Mesendoderm (in vitro differentiated cells): Measurements from ENCODE around the gene GREB1. TPM values are rescaled to one million over a fixed set of nuclear protein-coding genes. Genes with fewer than 3 reads are reported as not detected.

ENCODE experiments used
- DNase-seq: peaks from one replicate; pipeline ENCODE4 v3.0.0; 2013
- H2AK5ac ChIP-seq: 2 replicates; pipeline ENCODE4 v1.6.1; 2013; ENCODE audit warnings: low read length, inconsistent platforms
- H2BK120ac ChIP-seq: 2 replicates; pipeline ENCODE4 v1.6.1; 2013; ENCODE audit warnings: low read depth, mild to moderate bottlenecking, low read length, moderate library complexity, mixed read lengths
- H2BK15ac ChIP-seq: replicated peaks from 2 replicates; pipeline ENCODE4 v1.6.1; 2013; ENCODE audit warnings: low read depth, mild to moderate bottlenecking, moderate library complexity
- H2BK5ac ChIP-seq: 2 replicates; pipeline ENCODE4 v1.6.1; 2013; ENCODE audit warnings: low read length, inconsistent platforms
- H3K18ac ChIP-seq: 2 replicates; pipeline ENCODE4 v1.6.1; 2013; ENCODE audit warnings: mild to moderate bottlenecking, low read length, mixed read lengths
- H3K23ac ChIP-seq: one replicate; pipeline ENCODE4 v1.6.1; 2013; ENCODE audit warnings: low read length
- H3K27ac ChIP-seq: 2 replicates; pipeline ENCODE4 v1.5.1; 2013; ENCODE audit warnings: low read depth, mild to moderate bottlenecking, inconsistent platforms, low read length, moderate library complexity
- H3K27me3 ChIP-seq: 2 replicates; pipeline ENCODE4 v1.6.1; 2013; ENCODE audit warnings: low read length, control low read depth, mild to moderate bottlenecking, inconsistent platforms; ENCODE audit not compliant: insufficient read depth, poor library complexity
- H3K36me3 ChIP-seq: 2 replicates; pipeline ENCODE4 v1.6.1; 2013; ENCODE audit warnings: low read length, inconsistent platforms; ENCODE audit not compliant: control insufficient read depth, insufficient read depth
- H3K4ac ChIP-seq: one replicate; pipeline ENCODE4 v1.6.1; 2013; ENCODE audit warnings: low read depth, mild to moderate bottlenecking, low read length, moderate library complexity
- H3K4me1 ChIP-seq: 2 replicates; pipeline ENCODE4 v1.6.1; 2013; ENCODE audit warnings: low read depth, low read length, inconsistent platforms; ENCODE audit not compliant: control insufficient read depth
- H3K4me2 ChIP-seq: 2 replicates; pipeline ENCODE4 v1.6.1; 2013; ENCODE audit warnings: low read length
- H3K4me3 ChIP-seq: 2 replicates; pipeline ENCODE4 v1.5.1; 2013; ENCODE audit warnings: mild to moderate bottlenecking, low read length
- H3K56ac ChIP-seq: one replicate; pipeline ENCODE4 v1.6.1; 2013; ENCODE audit warnings: low read length
- H3K79me1 ChIP-seq: 2 replicates; pipeline ENCODE4 v1.6.1; 2013; ENCODE audit warnings: low read length, inconsistent platforms
- H3K79me2 ChIP-seq: 2 replicates; pipeline ENCODE4 v1.6.1; 2013; ENCODE audit warnings: mild to moderate bottlenecking, low read length; ENCODE audit not compliant: control insufficient read depth, insufficient read depth
- H3K9ac ChIP-seq: 2 replicates; pipeline ENCODE4 v1.6.1; 2013; ENCODE audit warnings: low read length, inconsistent platforms
- H4K5ac ChIP-seq: one replicate; pipeline ENCODE4 v1.6.1; 2013; ENCODE audit warnings: low read length
- H4K8ac ChIP-seq: one replicate; pipeline ENCODE4 v1.6.1; 2013; ENCODE audit warnings: low read depth, mild to moderate bottlenecking, control low read depth, low read length, moderate library complexity
- WGBS: extraction: QIAGEN DNeasy Blood & Tissue Kit; methylation state at CpG from one replicate; pipeline ENCODE4 v1.1.7; 2013; ENCODE audit warnings: low lambda C conversion rate, missing lambda C conversion rate; ENCODE audit not compliant: insufficient coverage; ENCODE audit errors: extremely low coverage; 5-methylcytosine and 5-hydroxymethylcytosine counted together
- polyA plus RNA-seq, 2 experiments: library from polyadenylated mRNA; stranded (reverse); fragments of 200-250 nt; gene quantifications; one replicate each; pipeline ENCODE4 v1.2.3, GENCODE V29; 2013

GREB1 gene, protein sequence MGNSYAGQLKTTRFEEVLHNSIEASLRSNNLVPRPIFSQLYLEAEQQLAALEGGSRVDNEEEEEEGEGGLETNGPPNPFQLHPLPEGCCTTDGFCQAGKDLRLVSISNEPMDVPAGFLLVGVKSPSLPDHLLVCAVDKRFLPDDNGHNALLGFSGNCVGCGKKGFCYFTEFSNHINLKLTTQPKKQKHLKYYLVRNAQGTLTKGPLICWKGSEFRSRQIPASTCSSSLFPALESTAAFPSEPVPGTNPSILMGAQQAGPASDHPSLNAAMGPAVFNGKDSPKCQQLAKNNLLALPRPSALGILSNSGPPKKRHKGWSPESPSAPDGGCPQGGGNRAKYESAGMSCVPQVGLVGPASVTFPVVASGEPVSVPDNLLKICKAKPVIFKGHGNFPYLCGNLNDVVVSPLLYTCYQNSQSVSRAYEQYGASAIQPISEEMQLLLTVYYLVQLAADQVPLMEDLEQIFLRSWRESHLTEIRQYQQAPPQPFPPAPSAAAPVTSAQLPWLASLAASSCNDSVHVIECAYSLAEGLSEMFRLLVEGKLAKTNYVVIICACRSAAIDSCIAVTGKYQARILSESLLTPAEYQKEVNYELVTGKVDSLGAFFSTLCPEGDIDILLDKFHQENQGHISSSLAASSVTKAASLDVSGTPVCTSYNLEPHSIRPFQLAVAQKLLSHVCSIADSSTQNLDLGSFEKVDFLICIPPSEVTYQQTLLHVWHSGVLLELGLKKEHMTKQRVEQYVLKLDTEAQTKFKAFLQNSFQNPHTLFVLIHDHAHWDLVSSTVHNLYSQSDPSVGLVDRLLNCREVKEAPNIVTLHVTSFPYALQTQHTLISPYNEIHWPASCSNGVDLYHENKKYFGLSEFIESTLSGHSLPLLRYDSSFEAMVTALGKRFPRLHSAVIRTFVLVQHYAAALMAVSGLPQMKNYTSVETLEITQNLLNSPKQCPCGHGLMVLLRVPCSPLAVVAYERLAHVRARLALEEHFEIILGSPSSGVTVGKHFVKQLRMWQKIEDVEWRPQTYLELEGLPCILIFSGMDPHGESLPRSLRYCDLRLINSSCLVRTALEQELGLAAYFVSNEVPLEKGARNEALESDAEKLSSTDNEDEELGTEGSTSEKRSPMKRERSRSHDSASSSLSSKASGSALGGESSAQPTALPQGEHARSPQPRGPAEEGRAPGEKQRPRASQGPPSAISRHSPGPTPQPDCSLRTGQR (N-terminal part only)
- 9.8 TPM for polyA plus RNA-seq (2013, experiment 1 of 2)
- polyA plus RNA-seq (2013, experiment 2 of 2), result 10.4 TPM

DNA sequence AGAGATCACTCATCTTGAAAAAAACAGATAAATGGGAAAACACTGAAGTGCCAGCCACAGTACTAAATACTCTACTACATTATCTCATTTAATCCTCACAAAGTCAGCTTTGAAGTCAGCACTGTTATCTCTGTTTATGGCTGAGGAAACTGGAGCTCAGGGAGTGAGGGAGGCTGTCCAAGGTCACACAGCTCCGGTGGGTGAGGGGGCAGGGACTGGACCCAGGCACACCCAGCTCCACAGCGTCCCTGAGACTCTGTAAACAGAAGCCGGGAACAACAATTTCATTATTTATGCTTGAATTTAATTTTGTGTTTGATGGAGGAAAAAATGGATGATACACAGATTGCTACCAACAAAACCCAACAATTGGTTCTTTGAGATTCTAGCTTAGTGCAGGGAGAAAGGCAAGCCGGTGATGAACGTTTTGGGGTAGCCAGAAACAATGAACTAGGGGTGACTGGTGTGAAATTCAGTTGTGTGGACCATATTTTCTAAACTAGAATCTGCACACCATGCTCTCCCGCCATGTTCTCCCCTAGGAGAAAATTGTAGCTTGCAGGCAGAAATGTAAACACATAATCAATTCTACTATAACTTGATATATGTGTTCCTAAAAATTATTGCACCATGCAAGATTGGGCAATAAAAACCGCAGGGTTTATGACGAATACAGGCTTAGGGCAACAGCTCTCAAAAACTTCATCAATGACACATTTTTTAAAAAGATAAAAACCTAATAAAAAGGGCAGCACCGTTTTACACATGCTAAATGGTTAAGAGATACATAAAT lies at the start of gene GREB1:
Gene GREB1 (plus strand): TSS at position 768 of the 793 bp plus-strand sequence. CDS start 22,570 bp downstream, outside the sequence.
- H4K8ac ChIP-seq, result no peak within 1 kb of the TSS
- no peaks in the 10 kb centered on the region for H3K36me3 ChIP-seq
- peak within 1 kb of the TSS; percentile 39 for H3K56ac ChIP-seq
- no peaks in the 10 kb centered on the region for H3K4me1 ChIP-seq
- no peak within 1 kb of the TSS for H2AK5ac ChIP-seq
- no peak within 1 kb of the TSS for H3K4me2 ChIP-seq
- no peak within 1 kb of the TSS for H2BK5ac ChIP-seq
- H3K9ac ChIP-seq, result no peak within 1 kb of the TSS
- H3K79me2 ChIP-seq, result no peaks in the 10 kb centered on the region
- H4K5ac ChIP-seq, result no peak within 1 kb of the TSS
- H3K18ac ChIP-seq, result no peak within 1 kb of the TSS
- H3K79me1 ChIP-seq, result peaks cover 2% of the 10 kb centered on the region
- H2BK15ac ChIP-seq, result no peak within 1 kb of the TSS
- no peaks in the 10 kb centered on the region for H3K27me3 ChIP-seq
- no peak within 1 kb of the TSS for H3K4me3 ChIP-seq
- no peak within 1 kb of the TSS for H3K27ac ChIP-seq
- DNase-seq, result no peak
- peak within 1 kb of the TSS; percentile 20 for H3K23ac ChIP-seq
- no CpG with 5 or more reads among the region's 9 CpGs for WGBS
- no peak within 1 kb of the TSS for H3K4ac ChIP-seq
- H2BK120ac ChIP-seq, result no peak within 1 kb of the TSS

DNA sequence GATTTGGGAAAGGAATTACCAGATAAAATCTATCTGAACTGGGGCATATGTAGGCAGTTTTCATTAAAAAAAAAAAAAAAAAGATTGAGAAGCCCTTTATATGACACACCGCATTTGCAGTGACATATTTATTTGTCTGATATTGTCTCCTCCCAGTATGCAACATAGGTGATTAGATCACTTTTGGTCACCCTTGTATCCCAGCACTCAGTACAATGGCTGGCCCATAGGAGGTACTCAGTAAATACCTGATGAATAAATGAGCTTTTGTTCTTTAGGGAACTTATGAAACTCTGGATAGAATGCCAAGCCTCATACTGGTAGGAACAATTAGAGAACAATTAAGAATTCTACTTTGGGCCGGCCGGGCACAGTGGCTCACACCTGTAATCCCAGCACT lies 45.0 kb upstream of the GREB1 start:
- Histone ChIP-seq H2BK120ac (no peak overlapping the region), H3K27me3 (no peaks in the 10 kb centered on the region), H3K4ac (no peak overlapping the region), H3K9ac (no peak overlapping the region), H3K18ac (no peak overlapping the region), H3K36me3 (no peaks in the 10 kb centered on the region), H3K56ac (no peak overlapping the region), H2BK15ac (no peak overlapping the region), H3K79me1 (peaks cover 13% of the 10 kb centered on the region), H3K4me2 (no peak overlapping the region), H3K27ac (no peak overlapping the region), H2AK5ac (no peak overlapping the region), H3K4me1 (peaks cover 7% of the 10 kb centered on the region), H4K5ac (no peak overlapping the region), H4K8ac (no peak overlapping the region), H3K4me3 (no peak overlapping the region), H2BK5ac (no peak overlapping the region), H3K23ac (no peak overlapping the region), H3K79me2 (no peaks in the 10 kb centered on the region)
- DNase-seq, result no peak
- no CpG with 5 or more reads among the region's 3 CpGs for WGBS

DNA sequence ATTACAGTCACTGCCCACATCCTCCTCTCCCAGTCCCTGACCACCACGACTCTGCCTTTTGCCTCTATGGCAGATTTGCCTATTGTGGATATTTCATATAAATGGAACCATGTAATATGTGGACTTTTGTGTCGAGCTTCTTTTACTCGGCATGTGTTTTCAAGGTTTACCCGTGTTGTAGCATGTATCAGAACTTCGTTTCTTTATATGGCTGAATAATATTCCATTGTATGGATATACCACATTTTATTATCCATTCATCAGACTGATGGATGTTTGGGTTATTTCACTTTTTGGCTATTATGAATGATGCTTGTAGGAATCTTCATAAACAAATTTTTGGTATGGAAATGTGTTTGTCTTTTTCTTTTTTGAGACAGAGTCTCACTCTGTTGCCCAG lies 43.7 kb upstream of the GREB1 start:
- Histone ChIP-seq H3K36me3 (no peaks in the 10 kb centered on the region), H3K23ac (no peak overlapping the region), H3K4me1 (peaks cover 7% of the 10 kb centered on the region), H3K4ac (no peak overlapping the region), H3K4me2 (no peak overlapping the region), H2BK5ac (no peak overlapping the region), H2BK15ac (no peak overlapping the region), H2BK120ac (no peak overlapping the region), H3K56ac (no peak overlapping the region), H3K9ac (no peak overlapping the region), H3K18ac (no peak overlapping the region), H4K5ac (no peak overlapping the region), H3K4me3 (no peak overlapping the region), H3K27me3 (no peaks in the 10 kb centered on the region), H2AK5ac (no peak overlapping the region), H3K79me1 (peaks cover 23% of the 10 kb centered on the region), H4K8ac (no peak overlapping the region), H3K27ac (no peak overlapping the region), H3K79me2 (peaks cover 5% of the 10 kb centered on the region)
- no CpG with 5 or more reads among the region's 5 CpGs for WGBS
- DNase-seq, result no peak

DNA sequence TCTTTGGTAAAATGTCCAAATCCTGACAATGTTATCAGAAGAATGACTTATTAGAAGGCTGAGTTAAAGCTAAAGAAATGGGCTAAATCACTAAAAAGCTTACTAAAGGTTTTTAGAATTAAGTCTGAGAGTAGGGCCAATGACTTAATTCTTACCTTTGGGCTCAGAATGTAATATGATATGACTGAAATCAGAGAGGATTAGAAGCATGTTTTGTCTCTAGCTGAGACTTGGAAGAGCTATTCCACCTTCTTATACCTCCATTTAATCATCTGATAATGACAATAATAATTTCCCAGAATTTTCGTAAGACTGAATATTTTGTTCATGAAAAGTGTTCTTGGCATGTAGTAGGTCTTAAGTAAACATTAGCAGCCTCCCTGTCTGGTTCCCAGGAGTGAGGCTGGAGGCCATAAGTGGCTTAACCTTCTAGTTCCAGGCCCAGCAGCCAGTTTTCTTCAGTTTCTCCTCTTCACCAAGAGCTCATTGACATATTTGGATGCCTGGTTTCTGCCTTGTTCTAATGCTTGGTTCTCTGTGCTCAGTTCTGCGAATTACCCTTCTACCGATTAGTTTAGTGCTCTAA lies 42.4 kb upstream of the GREB1 start:
- peak overlapping the region; percentile 29 for H2AK5ac ChIP-seq
- no peak overlapping the region for H4K8ac ChIP-seq
- H3K79me2 ChIP-seq, result peaks cover 5% of the 10 kb centered on the region
- H3K23ac ChIP-seq, result no peak overlapping the region
- H3K27me3 ChIP-seq, result no peaks in the 10 kb centered on the region
- H2BK120ac ChIP-seq, result no peak overlapping the region
- no peak overlapping the region for H3K4ac ChIP-seq
- no peak overlapping the region for H3K18ac ChIP-seq
- no peak overlapping the region for H2BK15ac ChIP-seq
- no peak overlapping the region for H3K9ac ChIP-seq
- H3K56ac ChIP-seq, result peak overlapping the region; percentile 22
- no peak overlapping the region for H3K27ac ChIP-seq
- no peak for DNase-seq
- no peak overlapping the region for H3K4me3 ChIP-seq
- no peaks in the 10 kb centered on the region for H3K36me3 ChIP-seq
- H4K5ac ChIP-seq, result no peak overlapping the region
- no peak overlapping the region for H2BK5ac ChIP-seq
- peaks cover 15% of the 10 kb centered on the region for H3K4me1 ChIP-seq
- H3K79me1 ChIP-seq, result peaks cover 20% of the 10 kb centered on the region
- WGBS, result no CpG with 5 or more reads among the region's 3 CpGs
- no peak overlapping the region for H3K4me2 ChIP-seq

DNA sequence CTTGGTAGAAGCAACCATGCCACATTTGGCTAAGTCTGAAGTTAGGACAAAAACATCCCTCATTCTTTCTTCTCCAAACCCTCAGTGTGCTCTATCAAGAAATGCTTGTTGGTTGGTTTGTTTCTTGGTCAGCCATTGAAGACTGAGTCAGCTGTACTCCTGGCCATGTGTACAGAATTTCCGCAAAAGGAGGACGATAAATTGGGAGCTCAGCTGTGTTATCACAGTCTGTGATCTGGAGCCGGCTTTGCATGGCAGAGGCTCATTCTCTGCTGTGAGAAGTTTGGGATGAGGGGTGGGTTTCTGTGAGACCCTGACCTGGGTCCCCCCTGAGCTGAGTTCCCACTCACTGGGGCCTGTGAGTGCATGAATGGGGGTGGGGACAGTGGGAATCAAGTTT lies 41.6 kb upstream of the GREB1 start:
- H3K79me2 ChIP-seq, result peaks cover 5% of the 10 kb centered on the region
- peak overlapping the region; percentile 20 for H3K27ac ChIP-seq
- WGBS, result no CpG with 5 or more reads among the region's 3 CpGs
- H2BK15ac ChIP-seq, result no peak overlapping the region
- H3K27me3 ChIP-seq, result no peaks in the 10 kb centered on the region
- no peak overlapping the region for H4K5ac ChIP-seq
- DNase-seq, result no peak
- H3K4ac ChIP-seq, result no peak overlapping the region
- no peak overlapping the region for H3K4me3 ChIP-seq
- no peak overlapping the region for H2BK120ac ChIP-seq
- no peak overlapping the region for H4K8ac ChIP-seq
- H3K4me1 ChIP-seq, result peaks cover 15% of the 10 kb centered on the region
- H3K4me2 ChIP-seq, result no peak overlapping the region
- H2AK5ac ChIP-seq, result no peak overlapping the region
- no peak overlapping the region for H3K23ac ChIP-seq
- H3K9ac ChIP-seq, result no peak overlapping the region
- peak overlapping the region; percentile 51 for H3K56ac ChIP-seq
- H2BK5ac ChIP-seq, result peak overlapping the region; percentile 52
- no peaks in the 10 kb centered on the region for H3K36me3 ChIP-seq
- peaks cover 20% of the 10 kb centered on the region for H3K79me1 ChIP-seq
- peak overlapping the region; percentile 24 for H3K18ac ChIP-seq
